Motor neuron (in vitro differentiated cells): ENCODE results near the gene MAP7D1. TPM values are rescaled to one million over a fixed set of nuclear protein-coding genes. Genes with fewer than 3 reads are reported as not detected.

Experiments
- ATAC-seq, 8 experiments: fragments of 200-7000 bp; cut with Tn5 transposase; replicated peaks in 6 of 8; 2 replicates each; pipeline ENCODE4 v1.8.0; 2021; ENCODE audit warnings: mild to moderate bottlenecking in 8 of 8, moderate library complexity in 8 of 8
- H3K27ac ChIP-seq, 2 donors: fragments of 250-450 bp; sonication (Bioruptor Pico); 2 replicates each; pipeline ENCODE4 v1.9.0; 2021; ENCODE audit warnings: antibody characterized with exemption in 2 of 2, mild to moderate bottlenecking in 2 of 2, moderate library complexity in 1 of 2
- H3K4me1 ChIP-seq, 2 donors: fragments of 250-450 bp; sonication (Bioruptor Pico); replicated peaks in 1 of 2; 2 replicates each; pipeline ENCODE4 v1.6.1; 2021; ENCODE audit warnings: antibody characterized with exemption in 2 of 2, mild to moderate bottlenecking in 2 of 2, moderate library complexity in 1 of 2
- H3K4me3 ChIP-seq, 5 donors: fragments of 250-450 bp; sonication (Bioruptor Pico); 2 replicates each; pipeline ENCODE4 v1.9.0; 2021; ENCODE audit warnings: antibody characterized with exemption in 5 of 5, mild to moderate bottlenecking in 5 of 5, moderate library complexity in 4 of 5
- WGBS, 10 experiments: fragments of 450-650 bp; shearing (Covaris generic); methylation state at CpG; one replicate each; pipeline ENCODE4 v1.0.0; 2022; 5-methylcytosine and 5-hydroxymethylcytosine counted together
- in situ Hi-C, 9 experiments: fragments of 400-800 bp; cut with MboI; loops; one replicate each; pipeline ENCODE4 v1.15.0; 2021; ENCODE audit warnings: low sequenced_read_pairs in 9 of 9, low pct_unique_long_range_greater_than_20kb in 2 of 9; ENCODE audit not compliant: unreplicated experiment in 9 of 9
- total RNA-seq, 8 experiments: library from RNA; unstranded; fragments of 300-600 nt; gene quantifications; 2 replicates each; pipeline versions ENCODE4 v1.2.3 to v1.2.4, GENCODE V29; 2022

Gene MAP7D1
- total RNA-seq, 8 experiments from 2014 or later: 50.7 to 174 (median 94.9) TPM

DNA sequence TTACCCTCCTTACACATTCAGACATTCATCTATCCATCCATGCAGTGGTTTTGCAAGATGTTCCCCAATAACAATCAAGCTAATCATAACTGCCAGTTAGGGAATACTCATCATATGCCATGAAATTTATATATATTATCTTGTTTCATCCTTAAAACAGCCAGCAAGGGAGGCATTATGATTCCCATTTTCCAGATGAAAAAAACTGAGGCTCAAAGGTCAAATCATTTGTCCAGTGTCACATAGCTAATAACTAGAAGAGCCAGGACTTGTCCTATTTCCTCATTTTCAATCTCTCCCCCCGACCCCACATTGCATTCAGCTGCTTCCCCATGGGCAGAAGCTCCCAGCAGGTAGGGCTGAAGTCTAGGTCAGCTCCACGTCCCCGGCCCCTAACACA lies 23.9 kb upstream of the MAP7D1 start:
- 43 to 94% (median 84%) methylated on average over 1 to 3 of the region's 3 CpGs; no CpG with 5 or more reads in 4 of the 10 experiments for WGBS, 10 experiments
- no peak overlapping the region for H3K4me3 ChIP-seq
- peaks cover 0 to 5% of the 10 kb centered on the region in 2 donors for H3K4me1 ChIP-seq
- ATAC-seq: no peak
- H3K27ac ChIP-seq: no peak overlapping the region
- in situ Hi-C loops: no loop called here

DNA sequence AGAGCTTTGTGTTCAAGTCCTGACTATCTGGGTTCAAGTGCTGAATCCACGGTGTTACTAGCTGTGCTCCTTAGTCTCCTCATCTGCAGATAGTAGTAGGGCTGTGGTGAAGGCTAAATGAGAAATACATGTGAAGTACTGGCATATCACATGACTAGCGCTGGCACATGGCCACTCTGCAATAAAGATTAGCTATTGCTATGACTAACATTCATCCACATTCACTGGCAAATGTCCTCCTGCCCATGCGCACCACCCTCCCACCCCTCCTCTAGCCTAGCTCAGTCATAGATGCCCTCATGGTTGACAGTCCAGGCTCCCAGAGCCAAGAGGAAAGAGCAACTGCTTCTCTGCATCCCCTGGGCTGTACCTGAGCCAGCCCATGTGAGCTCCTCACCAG lies 22.5 kb upstream of the MAP7D1 start:
- H3K4me1 ChIP-seq: peaks cover 0 to 5% of the 10 kb centered on the region in 2 donors
- in situ Hi-C loops: no loop called here
- no peak overlapping the region for H3K27ac ChIP-seq
- no peak overlapping the region for H3K4me3 ChIP-seq
- WGBS, 10 experiments: 13 to 93% (median 83%) methylated on average over 1 to 3 of the region's 3 CpGs; no CpG with 5 or more reads in 3 of the 10 experiments
- peak in 7 of 8 experiments; percentile 2 to 85 (median 44) for ATAC-seq

DNA sequence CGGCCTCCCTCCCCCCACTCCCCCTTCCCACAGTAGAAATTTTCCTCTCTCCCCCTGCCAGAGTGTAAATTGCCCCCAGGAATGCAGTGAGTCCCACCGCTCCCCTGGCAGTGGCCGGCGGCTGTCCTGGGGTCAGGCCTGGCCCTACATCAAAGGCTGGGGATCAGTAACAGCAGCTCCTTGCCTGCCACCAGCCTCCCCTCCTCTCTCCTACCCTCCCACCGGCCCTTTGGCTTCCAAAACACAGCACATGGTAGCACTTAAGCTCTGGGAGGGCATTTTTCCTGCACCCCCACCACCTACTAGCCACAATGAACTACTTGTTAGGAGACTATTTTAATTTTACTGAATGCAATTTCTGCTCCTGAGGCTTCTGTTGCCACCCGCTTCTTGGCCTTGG lies 21.9 kb upstream of the MAP7D1 start:
- peak in 3 of 8 experiments; percentile 3 to 18 (median 5) for ATAC-seq
- H3K4me3 ChIP-seq: no peak overlapping the region
- in situ Hi-C loops: no loop called here

DNA sequence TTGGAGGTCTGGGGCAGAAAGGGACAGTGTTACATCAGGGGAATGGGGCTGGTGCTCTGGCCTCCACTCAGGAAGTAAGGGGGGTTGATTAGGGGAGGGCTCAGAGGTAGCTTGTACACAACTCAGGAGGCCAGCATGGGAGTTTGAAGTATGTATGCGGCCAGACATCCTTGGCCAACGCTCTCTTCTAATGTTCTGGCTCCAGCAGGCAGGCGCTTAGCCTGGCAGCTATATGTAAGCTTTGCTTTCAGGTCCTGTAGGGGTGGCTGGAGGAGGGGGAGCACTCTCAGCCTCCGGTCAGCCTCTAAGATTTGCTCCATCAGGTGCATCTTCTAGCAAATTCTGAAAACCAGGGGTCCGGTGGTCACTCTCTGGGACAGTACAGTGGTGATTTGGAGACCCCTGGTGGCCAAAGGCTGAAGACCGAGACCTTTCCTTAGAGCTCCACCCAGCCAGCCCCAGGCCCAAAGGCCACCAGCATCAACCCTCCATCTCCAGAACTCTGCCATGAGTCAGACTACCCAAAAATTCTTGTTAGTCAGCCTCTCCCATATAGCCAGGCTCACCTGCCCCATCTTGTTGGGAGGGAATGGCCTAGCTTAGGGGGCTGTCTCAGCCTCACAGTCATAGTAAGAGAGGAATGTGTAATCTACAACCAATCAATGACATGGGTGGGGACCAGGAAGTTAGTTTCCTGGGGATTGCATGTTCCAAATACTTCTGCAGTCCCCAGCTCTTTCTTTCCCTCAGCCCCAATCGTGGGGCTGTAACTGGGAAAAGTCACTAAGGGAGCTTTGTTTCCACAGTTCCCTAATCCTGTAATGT lies 21.2 kb upstream of the MAP7D1 start:
- WGBS, 10 experiments: 20 to 94% (median 61%) methylated on average over 1 to 7 of the region's 7 CpGs; no CpG with 5 or more reads in 2 of the 10 experiments
- in situ Hi-C loops: no loop called here
- no peak overlapping the region for H3K4me3 ChIP-seq
- ATAC-seq: peak; percentile 55 to 88 (median 76)
- H3K4me1 ChIP-seq: peaks cover 0 to 5% of the 10 kb centered on the region in 2 donors
- H3K27ac ChIP-seq: no peak overlapping the region

More for the DNA sequence above, 21.9 kb upstream of the MAP7D1 start:
- WGBS, 10 experiments: 22 to 100% (median 72%) methylated on average over 1 to 3 of the region's 6 CpGs; no CpG with 5 or more reads in 5 of the 10 experiments
- H3K27ac ChIP-seq: no peak overlapping the region
- peaks cover 0 to 5% of the 10 kb centered on the region in 2 donors for H3K4me1 ChIP-seq

DNA sequence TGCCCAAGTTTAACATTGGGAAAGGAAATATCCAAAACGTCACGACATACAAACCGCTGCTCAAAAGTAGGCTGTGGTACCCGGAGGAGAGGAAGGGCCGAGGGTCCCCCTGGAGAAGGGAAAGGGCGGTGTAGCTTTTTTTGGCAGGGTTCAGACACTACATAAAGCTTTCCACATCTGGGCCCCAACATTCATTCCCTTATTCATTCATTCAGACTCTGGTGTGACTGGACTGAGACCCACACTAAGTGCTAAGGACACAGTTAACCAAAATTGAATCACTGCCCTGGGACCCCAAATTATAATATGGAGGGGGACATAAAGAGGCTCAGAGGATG lies 20.7 kb upstream of the MAP7D1 start:
- Histone ChIP-seq H3K4me1 (peaks cover 0 to 5% of the 10 kb centered on the region in 2 donors), H3K27ac (no peak overlapping the region), H3K4me3 (no peak overlapping the region)
- 44 to 98% (median 79%) methylated on average over 2 to 6 of the region's 6 CpGs; no CpG with 5 or more reads in 2 of the 10 experiments for WGBS, 10 experiments
- in situ Hi-C loops: no loop called here
- ATAC-seq: no peak

DNA sequence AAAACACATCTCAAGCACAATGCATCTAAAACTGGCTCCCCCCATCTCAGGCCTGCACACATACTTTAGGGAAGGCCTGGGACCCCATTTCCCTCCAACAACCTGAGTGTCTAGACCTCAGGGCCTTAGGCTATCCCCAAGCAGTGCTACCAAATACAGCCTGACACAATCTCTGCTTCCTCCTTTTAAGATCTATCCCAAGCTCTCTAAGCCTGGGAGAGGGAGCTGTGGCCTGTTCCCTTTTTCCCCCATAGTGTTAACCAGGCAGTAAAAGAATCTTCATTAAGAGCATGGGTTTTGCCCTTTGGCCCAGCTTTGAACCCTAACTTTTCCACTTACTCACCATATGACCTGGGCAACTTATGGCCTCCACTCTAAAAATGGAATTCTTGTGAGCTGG lies 20.2 kb upstream of the MAP7D1 start:
- Histone ChIP-seq H3K27ac (no peak overlapping the region), H3K4me3 (no peak overlapping the region), H3K4me1 (peaks cover 0 to 5% of the 10 kb centered on the region in 2 donors)
- no peak for ATAC-seq
- in situ Hi-C loops: no loop called here

DNA sequence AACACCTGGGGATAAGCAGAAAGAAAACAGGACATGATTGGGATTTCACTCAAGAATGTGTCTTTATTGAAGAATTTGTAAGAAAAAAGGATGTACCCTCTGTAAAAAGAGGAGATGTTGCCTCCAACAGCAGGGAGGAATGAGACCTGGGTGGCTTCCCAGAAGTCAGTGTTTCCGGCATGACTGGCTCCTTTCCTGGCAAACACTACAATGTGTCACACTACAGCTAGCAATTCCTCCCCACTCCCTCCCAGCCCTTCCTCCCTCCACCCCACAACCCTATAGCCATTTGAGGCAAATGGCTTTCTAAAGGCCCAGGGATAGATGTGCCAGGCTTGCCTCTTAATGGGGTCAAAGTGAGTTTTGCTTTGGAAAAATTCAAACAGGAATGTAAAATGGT lies 19.4 kb upstream of the MAP7D1 start:
- Histone ChIP-seq H3K4me1 (peaks cover 0 to 5% of the 10 kb centered on the region in 2 donors), H3K4me3 (no peak overlapping the region), H3K27ac (no peak overlapping the region)
- in situ Hi-C loops: no loop called here
- ATAC-seq: peak in 3 of 8 experiments; percentile 11 to 62 (median 39)
- 50 to 100% methylated on average over 1 of the region's 1 CpG; no CpG with 5 or more reads in 8 of the 10 experiments for WGBS, 10 experiments

DNA sequence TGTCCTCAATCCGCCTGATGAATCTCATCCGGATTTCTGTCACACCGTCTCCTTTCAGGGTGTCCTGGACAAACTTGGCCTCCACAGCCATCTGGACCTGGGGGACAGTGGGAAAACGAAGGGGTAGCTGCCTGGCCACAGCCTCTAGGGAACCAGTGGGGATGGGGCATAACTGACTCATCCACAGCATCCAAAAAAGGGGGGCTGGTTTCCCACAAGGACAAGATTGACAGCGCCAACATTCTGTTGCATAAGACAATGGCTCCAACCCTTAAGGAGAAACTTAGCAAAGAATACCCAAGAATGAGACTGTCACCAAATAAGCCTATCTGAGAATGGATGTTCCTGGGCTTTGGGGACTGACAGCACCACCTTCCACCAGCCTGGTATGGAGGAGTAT lies 18.7 kb upstream of the MAP7D1 start:
- ATAC-seq: no peak
- Histone ChIP-seq H3K27ac (no peak overlapping the region), H3K4me3 (no peak overlapping the region), H3K4me1 (peaks cover 0 to 5% of the 10 kb centered on the region in 2 donors)
- in situ Hi-C loops: no loop called here
- 50 to 100% (median 95%) methylated on average over 1 to 5 of the region's 5 CpGs; no CpG with 5 or more reads in 5 of the 10 experiments for WGBS, 10 experiments

DNA sequence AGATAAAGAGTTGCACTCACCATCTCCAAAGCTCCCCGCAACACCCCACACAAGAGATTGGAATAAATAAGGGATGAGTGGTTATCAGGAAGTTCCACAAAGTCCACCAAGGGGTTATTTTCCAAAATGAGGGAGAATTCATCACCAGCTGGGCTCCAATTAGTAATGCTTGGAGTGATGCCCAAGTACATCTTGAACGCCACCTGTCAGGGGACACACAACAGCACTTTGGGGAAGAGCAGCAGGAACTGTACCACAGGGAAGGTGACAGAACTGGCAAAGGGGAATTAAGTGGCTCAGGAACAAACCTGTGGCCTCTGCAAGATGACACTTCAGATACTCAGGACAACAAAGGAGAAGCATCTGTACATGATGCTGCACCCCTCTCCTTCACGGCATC lies 18.2 kb upstream of the MAP7D1 start:
- Histone ChIP-seq H3K27ac (no peak overlapping the region), H3K4me3 (no peak overlapping the region), H3K4me1 (peaks cover 0 to 5% of the 10 kb centered on the region in 2 donors)
- 68 to 100% (median 94%) methylated on average over 1 to 3 of the region's 3 CpGs; no CpG with 5 or more reads in 1 of the 10 experiments for WGBS, 10 experiments
- in situ Hi-C loops: no loop called here
- no peak for ATAC-seq

DNA sequence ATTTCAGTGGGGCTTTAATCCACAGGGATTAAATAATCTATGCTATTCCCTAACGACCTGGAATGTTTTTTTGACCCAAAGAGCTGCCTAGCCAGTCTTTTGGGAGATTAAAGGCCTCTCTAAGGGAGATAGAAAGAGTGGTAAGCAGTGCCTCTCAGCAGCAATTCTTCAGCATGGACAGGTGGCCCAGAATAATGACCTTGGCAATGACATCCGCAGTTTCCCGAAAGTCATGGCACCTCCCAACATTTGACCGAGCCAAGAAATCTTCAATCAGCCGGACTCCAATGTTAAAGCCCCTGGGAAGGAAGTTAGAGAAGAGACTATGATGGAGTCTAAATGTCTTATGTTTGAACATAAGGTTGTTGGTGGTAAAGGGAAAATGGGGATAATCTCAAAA lies 16.4 kb upstream of the MAP7D1 start:
- 59 to 100% (median 94%) methylated on average over 1 to 5 of the region's 5 CpGs; no CpG with 5 or more reads in 1 of the 10 experiments for WGBS, 10 experiments
- H3K4me1 ChIP-seq: no peaks in the 10 kb centered on the region
- in situ Hi-C loops: no loop called here
- no peak overlapping the region for H3K4me3 ChIP-seq
- no peak overlapping the region for H3K27ac ChIP-seq
- no peak for ATAC-seq

DNA sequence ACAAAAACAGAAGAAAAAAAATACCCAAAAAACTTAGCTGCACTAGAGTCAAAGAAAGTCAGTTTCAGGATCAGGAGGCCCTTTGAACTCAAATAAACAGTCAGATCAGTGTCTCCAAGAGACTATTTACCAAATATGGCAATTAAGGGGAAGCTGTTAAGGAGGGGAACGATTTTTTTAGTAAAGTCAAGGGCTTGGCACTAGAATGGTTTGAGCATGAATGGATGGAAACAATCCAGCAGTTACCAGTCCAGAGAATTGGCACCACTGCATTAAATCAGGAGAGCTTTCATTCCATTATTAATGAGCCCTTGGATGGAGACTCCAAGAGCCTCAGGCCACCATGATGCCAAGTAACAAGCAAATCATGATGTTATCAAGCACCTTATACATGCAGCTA lies 13.8 kb upstream of the MAP7D1 start:
- ATAC-seq: no peak
- in situ Hi-C loops: no loop called here

DNA sequence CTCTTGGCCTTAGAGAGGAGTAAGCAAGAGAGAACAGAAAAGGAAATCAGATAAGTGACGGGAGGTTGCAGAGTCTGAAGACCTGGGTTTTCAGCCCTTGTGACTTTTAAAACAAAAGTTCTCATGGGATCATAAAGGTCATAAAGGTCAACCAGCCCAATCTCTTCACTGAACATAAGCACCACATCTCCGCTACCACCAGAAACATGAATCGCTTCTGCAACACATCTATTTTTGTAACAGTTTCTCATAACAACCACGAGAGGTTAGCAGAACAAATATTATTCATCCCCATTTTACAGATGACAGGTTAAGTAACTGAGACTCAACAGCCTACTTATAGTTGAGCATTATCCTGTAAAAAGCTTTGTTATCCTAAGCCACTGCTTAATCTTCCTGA lies 12.5 kb upstream of the MAP7D1 start:
- Histone ChIP-seq H3K27ac (no peak overlapping the region), H3K4me3 (no peak overlapping the region), H3K4me1 (no peaks in the 10 kb centered on the region)
- in situ Hi-C loops: no loop called here
- ATAC-seq: no peak
- 62 to 100% (median 93%) methylated on average over 1 to 4 of the region's 4 CpGs for WGBS, 10 experiments

More for the DNA sequence above, 13.8 kb upstream of the MAP7D1 start:
- 13 to 100% (median 79%) methylated on average over 1 of the region's 1 CpG; no CpG with 5 or more reads in 4 of the 10 experiments for WGBS, 10 experiments
- Histone ChIP-seq H3K4me3 (no peak overlapping the region), H3K4me1 (no peaks in the 10 kb centered on the region), H3K27ac (no peak overlapping the region)

DNA sequence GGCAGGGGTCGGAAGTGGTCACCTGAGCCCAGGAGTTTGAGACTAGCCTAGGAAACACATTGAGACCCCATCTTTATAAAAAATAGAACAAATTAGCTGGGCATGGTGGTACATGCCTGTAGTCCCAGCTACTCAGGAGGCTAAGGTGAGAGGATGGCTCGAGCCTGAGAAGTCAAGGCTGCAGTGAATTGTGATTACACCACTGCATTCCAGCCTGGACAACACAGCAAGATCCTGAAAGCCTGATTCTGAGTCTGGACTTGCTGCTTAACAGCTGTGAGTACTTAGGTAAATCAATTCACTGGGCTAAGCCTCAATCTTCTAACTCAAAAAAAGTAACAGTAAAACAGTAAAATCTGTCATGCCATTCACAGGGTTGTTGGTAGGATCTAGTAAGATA lies 11.5 kb upstream of the MAP7D1 start:
- H3K4me3 ChIP-seq: no peak overlapping the region
- in situ Hi-C loops: no loop called here
- no peak overlapping the region for H3K27ac ChIP-seq
- H3K4me1 ChIP-seq: peaks cover 0 to 3% of the 10 kb centered on the region in 2 donors
- ATAC-seq: no peak
- WGBS, 10 experiments: 100% methylated on average over 1 to 2 of the region's 2 CpGs; no CpG with 5 or more reads in 3 of the 10 experiments
